Tibial artery (tissue), 4 donors: ENCODE data around the gene ENDOG.

ENCODE experiments used
- DNase-seq, 2 donors: peaks; one replicate each; pipeline ENCODE4 v3.0.0-alpha.2; 2019
- H3K27ac ChIP-seq, 2 donors: fragments of 200-600 bp; sonication (generic) in 1 of 2; 1 replicate in 1 of 2; 2 replicates in 1 of 2; pipeline ENCODE4 v1.5.1; 2018 to 2019; ENCODE audit warnings: mild to moderate bottlenecking in 1 of 2
- H3K27me3 ChIP-seq, 2 donors: fragments of 200-600 bp; sonication (generic) in 1 of 2; one replicate each; pipeline versions ENCODE4 v1.5.1 to v1.6.0; 2016 to 2019
- H3K36me3 ChIP-seq, 3 donors: fragments of 200-600 bp; sonication (generic) in 2 of 3; one replicate each; pipeline ENCODE4 v1.5.1; 2016 to 2019; ENCODE audit warnings: mild to moderate bottlenecking in 2 of 3
- H3K4me1 ChIP-seq, 4 donors: fragments of 200-600 bp; sonication (generic) in 2 of 4; 1 replicate in 3 of 4; 2 replicates in 1 of 4; pipeline ENCODE4 v1.5.1; 2016 to 2019
- H3K4me3 ChIP-seq, 2 donors: fragments of 200-600 bp; sonication (generic) in 1 of 2; 1 replicate in 1 of 2; 2 replicates in 1 of 2; pipeline ENCODE4 v1.5.1; 2018 to 2019; ENCODE audit warnings: mild to moderate bottlenecking in 2 of 2
- H3K9me3 ChIP-seq, 3 donors: fragments of 200-600 bp; sonication (generic) in 1 of 3; one replicate each; pipeline ENCODE4 v1.5.1; 2016 to 2019
- intact Hi-C: fragments of 100-400 bp; cut with DNase I; formaldehyde crosslinking; loops from one replicate; pipeline ENCODE4 v1.15.0; 2023; ENCODE audit warnings: low total_unique reads
- TF ChIP-seq, protein P1 (sequence below), 2 experiments: fragments of 200-600 bp in 1 of 2; fragments of 450-650 bp in 1 of 2; IDR thresholded peaks; one replicate each; pipeline ENCODE4 v1.5.1; 2017 to 2019; ENCODE audit warnings: antibody characterized with exemption in 2 of 2, mild to moderate bottlenecking in 1 of 2, moderate library complexity in 1 of 2

ENDOG gene

DNA sequence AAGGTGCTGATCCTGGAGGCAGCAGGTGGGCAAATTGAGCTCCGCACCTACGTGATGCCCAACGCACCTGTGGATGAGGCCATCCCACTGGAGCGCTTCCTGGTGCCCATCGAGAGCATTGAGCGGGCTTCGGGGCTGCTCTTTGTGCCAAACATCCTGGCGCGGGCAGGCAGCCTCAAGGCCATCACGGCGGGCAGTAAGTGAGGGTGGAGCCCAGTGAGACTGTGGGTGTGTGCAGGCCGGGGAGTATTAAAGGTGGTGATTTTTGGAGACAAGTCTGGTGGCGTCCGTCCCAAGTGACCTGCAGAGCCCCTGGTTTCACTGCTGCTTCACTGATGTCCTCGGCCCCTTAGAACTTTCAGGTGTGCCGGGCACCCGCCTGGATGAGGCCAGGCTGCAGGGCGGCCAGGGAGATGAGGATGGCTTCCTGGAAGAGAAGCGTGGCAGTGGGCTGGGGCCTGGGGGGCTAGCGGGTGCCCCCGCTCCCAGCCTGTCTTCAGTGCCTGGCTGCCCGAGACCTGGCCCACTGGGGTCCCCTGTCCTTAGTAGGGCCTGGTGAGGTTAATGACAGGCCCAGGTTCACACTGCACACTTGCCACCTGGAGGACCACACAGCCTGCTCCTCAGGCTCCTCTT lies 4.2 kb downstream of the ENDOG start:
- H3K9me3 ChIP-seq: no peaks in the 10 kb centered on the region
- no peak for DNase-seq
- no peaks in the 10 kb centered on the region for H3K27me3 ChIP-seq
- peaks cover 5 to 15% (median 11%) of the 10 kb centered on the region in 4 donors for H3K4me1 ChIP-seq
- intact Hi-C loops: no loop called here
- H3K36me3 ChIP-seq: peaks cover 32 to 78% (median 57%) of the 10 kb centered on the region in 3 donors
- H3K4me3 ChIP-seq: no peak overlapping the region
- H3K27ac ChIP-seq: no peak overlapping the region
- TF ChIP-seq, protein P1, sequence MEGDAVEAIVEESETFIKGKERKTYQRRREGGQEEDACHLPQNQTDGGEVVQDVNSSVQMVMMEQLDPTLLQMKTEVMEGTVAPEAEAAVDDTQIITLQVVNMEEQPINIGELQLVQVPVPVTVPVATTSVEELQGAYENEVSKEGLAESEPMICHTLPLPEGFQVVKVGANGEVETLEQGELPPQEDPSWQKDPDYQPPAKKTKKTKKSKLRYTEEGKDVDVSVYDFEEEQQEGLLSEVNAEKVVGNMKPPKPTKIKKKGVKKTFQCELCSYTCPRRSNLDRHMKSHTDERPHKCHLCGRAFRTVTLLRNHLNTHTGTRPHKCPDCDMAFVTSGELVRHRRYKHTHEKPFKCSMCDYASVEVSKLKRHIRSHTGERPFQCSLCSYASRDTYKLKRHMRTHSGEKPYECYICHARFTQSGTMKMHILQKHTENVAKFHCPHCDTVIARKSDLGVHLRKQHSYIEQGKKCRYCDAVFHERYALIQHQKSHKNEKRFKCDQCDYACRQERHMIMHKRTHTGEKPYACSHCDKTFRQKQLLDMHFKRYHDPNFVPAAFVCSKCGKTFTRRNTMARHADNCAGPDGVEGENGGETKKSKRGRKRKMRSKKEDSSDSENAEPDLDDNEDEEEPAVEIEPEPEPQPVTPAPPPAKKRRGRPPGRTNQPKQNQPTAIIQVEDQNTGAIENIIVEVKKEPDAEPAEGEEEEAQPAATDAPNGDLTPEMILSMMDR (IDR thresholded peaks at IDR 0.05): no peak

DNA sequence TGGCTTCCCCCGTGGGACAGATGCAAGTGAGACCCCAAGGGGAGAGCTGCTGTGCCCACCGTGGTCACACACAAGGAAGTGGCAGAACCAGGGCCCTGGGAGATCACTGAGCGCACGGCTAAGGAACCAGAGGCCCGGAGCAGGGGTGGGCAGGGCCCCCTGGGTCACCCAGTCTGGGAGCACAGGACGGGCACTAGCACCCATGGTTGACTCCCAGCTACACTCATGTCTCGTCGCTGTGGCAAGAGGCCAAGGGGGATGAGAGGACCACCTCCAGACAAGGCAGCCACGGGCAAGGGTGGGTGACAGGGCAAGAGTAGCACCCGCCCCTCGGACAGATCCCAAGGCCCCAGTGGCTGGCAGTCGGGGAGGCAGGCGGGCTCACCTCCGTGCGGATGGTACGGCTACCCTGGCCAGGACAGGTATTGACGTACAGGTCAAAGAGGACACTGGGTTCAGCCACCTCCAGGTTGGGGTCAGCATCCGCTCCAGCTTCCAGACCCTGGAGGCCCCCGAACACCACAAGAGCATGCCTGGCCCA lies 5.1 kb downstream of the ENDOG start:
- no peak for DNase-seq
- no peak overlapping the region for H3K4me3 ChIP-seq
- no peak overlapping the region for H3K27ac ChIP-seq
- H3K9me3 ChIP-seq: no peaks in the 10 kb centered on the region
- H3K4me1 ChIP-seq: peaks cover 7 to 16% (median 12%) of the 10 kb centered on the region in 4 donors
- peaks cover 32 to 78% (median 57%) of the 10 kb centered on the region in 3 donors for H3K36me3 ChIP-seq
- intact Hi-C loops: no loop called here
- TF ChIP-seq, protein P1 (IDR thresholded peaks at IDR 0.05): no peak
- H3K27me3 ChIP-seq: no peaks in the 10 kb centered on the region

GRCh38 chr9:128823903-128824406 lies 5.7 kb downstream of the ENDOG start:
- no peaks in the 10 kb centered on the region for H3K9me3 ChIP-seq
- intact Hi-C loops: no loop called here
- DNase-seq: no peak
- H3K36me3 ChIP-seq: peaks cover 32 to 78% (median 57%) of the 10 kb centered on the region in 3 donors
- no peak overlapping the region for H3K4me3 ChIP-seq
- H3K27ac ChIP-seq: no peak overlapping the region
- no peaks in the 10 kb centered on the region for H3K27me3 ChIP-seq
- TF ChIP-seq, protein P1 (IDR thresholded peaks at IDR 0.05): no peak
- peaks cover 6 to 20% (median 17%) of the 10 kb centered on the region in 4 donors for H3K4me1 ChIP-seq

DNA sequence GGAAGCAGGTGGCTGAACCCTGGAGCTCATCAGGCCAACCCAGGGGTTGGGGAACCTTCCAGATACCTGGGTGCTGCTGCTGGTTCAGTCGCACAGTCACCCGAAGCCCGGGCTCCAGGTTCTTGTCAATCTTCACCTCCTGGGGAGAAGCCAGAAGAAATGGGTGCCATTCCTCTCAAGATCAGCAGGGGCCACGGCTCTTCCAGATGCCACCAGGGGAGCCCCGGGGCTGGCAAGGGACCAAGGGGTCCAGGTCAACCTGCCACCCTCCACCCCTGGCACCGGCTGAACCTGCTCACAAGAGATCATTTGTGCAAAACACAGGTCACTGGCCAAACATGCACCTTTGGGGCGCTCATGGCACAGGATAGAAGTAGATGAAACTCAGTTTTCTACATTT lies 6.6 kb downstream of the ENDOG start:
- DNase-seq: no peak
- H3K36me3 ChIP-seq: peaks cover 32 to 76% (median 57%) of the 10 kb centered on the region in 3 donors
- TF ChIP-seq, protein P1 (IDR thresholded peaks at IDR 0.05): no peak
- no peaks in the 10 kb centered on the region for H3K27me3 ChIP-seq
- intact Hi-C loops: no loop called here
- H3K9me3 ChIP-seq: no peaks in the 10 kb centered on the region
- H3K4me1 ChIP-seq: peaks cover 0 to 15% (median 13%) of the 10 kb centered on the region in 4 donors
- no peak overlapping the region for H3K27ac ChIP-seq
- H3K4me3 ChIP-seq: no peak overlapping the region

DNA sequence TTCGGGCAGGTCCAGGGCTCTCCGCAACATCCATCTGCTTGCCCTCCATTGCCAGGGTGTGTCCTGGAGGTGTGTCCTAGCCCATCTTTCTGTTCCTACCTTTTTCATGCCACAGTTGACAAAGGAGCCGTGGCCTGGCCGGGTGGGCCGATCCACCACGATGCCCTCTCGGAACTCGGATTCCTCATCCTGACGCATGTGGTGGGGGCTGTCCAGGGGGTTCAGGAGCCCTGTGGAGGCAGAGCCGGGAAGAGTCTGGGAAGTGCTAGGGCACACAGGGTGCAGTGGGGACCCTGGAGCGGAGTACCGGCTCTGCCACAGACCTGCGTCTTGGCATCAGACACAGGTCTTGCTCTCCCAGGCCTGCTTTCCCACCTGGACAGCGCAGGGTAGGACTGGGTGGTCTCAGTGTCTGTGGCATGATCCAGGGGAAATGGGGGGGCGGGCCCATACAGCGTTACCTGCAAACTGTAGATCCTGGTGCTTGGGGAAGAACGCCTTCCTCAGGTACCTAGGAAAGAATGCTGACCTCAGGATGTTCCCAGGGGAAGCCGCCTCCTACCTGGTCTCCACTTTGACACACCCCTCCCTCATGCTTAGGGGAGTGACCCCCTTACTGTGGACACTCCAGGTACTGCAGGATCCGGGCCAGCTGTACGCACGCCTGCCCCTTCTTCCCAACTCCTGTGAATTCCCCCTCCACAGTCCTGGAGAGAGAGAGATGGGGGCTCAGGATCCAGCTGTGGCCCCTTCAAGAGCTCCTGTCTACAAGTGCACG lies 7.8 kb downstream of the ENDOG start:
- TF ChIP-seq, protein P1 (IDR thresholded peaks at IDR 0.05): no peak
- intact Hi-C loops: no loop called here
- H3K36me3 ChIP-seq: peaks cover 32 to 64% (median 57%) of the 10 kb centered on the region in 3 donors

More for the DNA sequence above, 7.8 kb downstream of the ENDOG start:
- no peaks in the 10 kb centered on the region for H3K9me3 ChIP-seq
- peaks cover 0 to 17% (median 15%) of the 10 kb centered on the region in 4 donors for H3K4me1 ChIP-seq
- H3K4me3 ChIP-seq: no peak overlapping the region
- no peak for DNase-seq
- H3K27ac ChIP-seq: no peak overlapping the region
- no peaks in the 10 kb centered on the region for H3K27me3 ChIP-seq
